Type B pancreatic cell (in vitro differentiated cells): ENCODE results near the gene ZC3H18. TPM values are rescaled to one million over a fixed set of nuclear protein-coding genes. Genes with fewer than 3 reads are reported as not detected.

Source experiments
- DNase-seq: peaks from one replicate; pipeline ENCODE4 v3.0.0; 2021; ENCODE audit warnings: mixed read lengths; ENCODE audit not compliant: unreplicated experiment; ENCODE audit errors: extremely low spot score
- H3K27ac Mint-ChIP-seq: 2 replicates; pipeline ENCODE4 v1.8.0; 2021; ENCODE audit warnings: mild to moderate bottlenecking, mixed read lengths
- H3K27me3 Mint-ChIP-seq: 2 replicates; pipeline ENCODE4 v1.8.0; 2021; ENCODE audit warnings: mixed read lengths
- H3K36me3 Mint-ChIP-seq: 2 replicates; pipeline ENCODE4 v1.8.0; 2021; ENCODE audit warnings: mixed read lengths
- H3K4me1 Mint-ChIP-seq: one replicate; pipeline ENCODE4 v1.8.0; 2021; ENCODE audit warnings: mixed read lengths; ENCODE audit not compliant: unreplicated experiment
- H3K4me3 Mint-ChIP-seq: 2 replicates; pipeline ENCODE4 v1.8.0; 2021; ENCODE audit warnings: mild to moderate bottlenecking, mixed read lengths
- H3K9me3 Mint-ChIP-seq: 2 replicates; pipeline ENCODE4 v1.8.0; 2021; ENCODE audit warnings: mixed read lengths
- total RNA-seq: library from RNA; stranded (reverse); gene quantifications from 2 replicates; pipeline ENCODE4 v1.2.1, GENCODE V29; 2021; ENCODE audit warnings: low replicate concordance
- TF ChIP-seq, protein P1 (sequence below): fragments of 200-600 bp; sonication (generic); conservative IDR thresholded peaks from 2 replicates; pipeline ENCODE4 v1.5.0; 2021; ENCODE audit warnings: antibody characterized with exemption, mild to moderate bottlenecking

Gene ZC3H18
- total RNA-seq, 1 donor from 2014 or later: 70.2 TPM

- Mint-ChIP-seq H3K27me3 (peaks cover under 1% of the 10 kb centered on the region), H3K4me1 (peaks cover 9% of the 10 kb centered on the region), H3K36me3 (no peaks in the 10 kb centered on the region), H3K4me3 (no peak overlapping the region), H3K9me3 (no peaks in the 10 kb centered on the region), H3K27ac (no peak overlapping the region)
- no peak for DNase-seq
- TF ChIP-seq, protein P1, sequence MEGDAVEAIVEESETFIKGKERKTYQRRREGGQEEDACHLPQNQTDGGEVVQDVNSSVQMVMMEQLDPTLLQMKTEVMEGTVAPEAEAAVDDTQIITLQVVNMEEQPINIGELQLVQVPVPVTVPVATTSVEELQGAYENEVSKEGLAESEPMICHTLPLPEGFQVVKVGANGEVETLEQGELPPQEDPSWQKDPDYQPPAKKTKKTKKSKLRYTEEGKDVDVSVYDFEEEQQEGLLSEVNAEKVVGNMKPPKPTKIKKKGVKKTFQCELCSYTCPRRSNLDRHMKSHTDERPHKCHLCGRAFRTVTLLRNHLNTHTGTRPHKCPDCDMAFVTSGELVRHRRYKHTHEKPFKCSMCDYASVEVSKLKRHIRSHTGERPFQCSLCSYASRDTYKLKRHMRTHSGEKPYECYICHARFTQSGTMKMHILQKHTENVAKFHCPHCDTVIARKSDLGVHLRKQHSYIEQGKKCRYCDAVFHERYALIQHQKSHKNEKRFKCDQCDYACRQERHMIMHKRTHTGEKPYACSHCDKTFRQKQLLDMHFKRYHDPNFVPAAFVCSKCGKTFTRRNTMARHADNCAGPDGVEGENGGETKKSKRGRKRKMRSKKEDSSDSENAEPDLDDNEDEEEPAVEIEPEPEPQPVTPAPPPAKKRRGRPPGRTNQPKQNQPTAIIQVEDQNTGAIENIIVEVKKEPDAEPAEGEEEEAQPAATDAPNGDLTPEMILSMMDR: no peak
Observed at GRCh38 chr16:88645455-88645854, 75.3 kb downstream of the ZC3H18 start.

GRCh38 chr16:88645941-88646340 lies 75.7 kb downstream of the ZC3H18 start:
- Mint-ChIP-seq H3K27me3 (no peaks in the 10 kb centered on the region), H3K4me1 (peaks cover 9% of the 10 kb centered on the region), H3K36me3 (no peaks in the 10 kb centered on the region), H3K9me3 (no peaks in the 10 kb centered on the region), H3K4me3 (no peak overlapping the region), H3K27ac (no peak overlapping the region)
- TF ChIP-seq, protein P1: no peak
- DNase-seq: no peak

DNA sequence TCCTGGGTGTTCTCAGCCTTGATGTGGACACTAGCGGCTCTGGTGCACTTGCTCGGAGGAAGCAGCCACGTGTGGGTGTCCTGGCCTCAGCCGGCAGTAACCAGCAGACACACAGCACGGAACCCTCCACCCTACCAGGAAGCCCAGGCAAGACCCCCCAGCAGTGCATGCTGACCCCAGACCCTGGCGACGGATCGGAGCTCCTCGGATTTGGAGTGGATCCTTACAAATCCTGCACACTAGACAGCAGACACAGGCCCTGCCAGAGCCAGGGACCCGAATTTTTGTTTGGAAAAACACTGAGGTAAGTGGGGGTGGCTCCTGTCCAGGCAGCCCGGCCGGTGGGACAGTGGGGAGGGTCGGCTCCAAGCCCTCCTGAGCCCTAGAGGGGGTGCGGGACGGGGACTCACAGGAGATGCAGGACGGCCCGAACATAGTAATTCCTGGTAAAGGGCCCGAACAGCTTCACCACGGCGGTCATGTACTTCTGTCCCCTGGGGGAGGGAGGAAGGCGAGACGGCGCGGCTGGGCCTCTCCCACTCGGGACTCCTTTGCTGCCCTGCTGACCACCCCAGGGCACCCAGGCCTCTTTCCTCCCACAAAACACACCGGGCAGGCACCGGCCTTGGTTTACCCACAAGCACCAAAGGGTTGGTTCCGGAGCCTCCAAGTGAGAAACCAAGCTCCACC lies 76.3 kb downstream of the ZC3H18 start:
- Mint-ChIP-seq H3K9me3 (no peaks in the 10 kb centered on the region), H3K4me1 (peaks cover 9% of the 10 kb centered on the region), H3K27ac (no peak overlapping the region), H3K27me3 (no peaks in the 10 kb centered on the region), H3K36me3 (no peaks in the 10 kb centered on the region), H3K4me3 (no peak overlapping the region)
- TF ChIP-seq, protein P1: no peak
- DNase-seq: no peak

GRCh38 chr16:88647178-88648070 lies 77.2 kb downstream of the ZC3H18 start:
- no peaks in the 10 kb centered on the region for H3K27me3 Mint-ChIP-seq
- peaks cover 9% of the 10 kb centered on the region for H3K4me1 Mint-ChIP-seq
- no peaks in the 10 kb centered on the region for H3K9me3 Mint-ChIP-seq
- no peak overlapping the region for H3K27ac Mint-ChIP-seq
- TF ChIP-seq, protein P1: no peak
- H3K4me3 Mint-ChIP-seq: no peak overlapping the region
- no peaks in the 10 kb centered on the region for H3K36me3 Mint-ChIP-seq
- no peak for DNase-seq

- Mint-ChIP-seq H3K9me3 (no peaks in the 10 kb centered on the region), H3K36me3 (no peaks in the 10 kb centered on the region), H3K4me1 (peaks cover 9% of the 10 kb centered on the region), H3K4me3 (peak overlapping the region; percentile 87), H3K27ac (peak overlapping the region; percentile 66), H3K27me3 (no peaks in the 10 kb centered on the region)
- TF ChIP-seq, protein P1: no peak
- no peak for DNase-seq
Observed at GRCh38 chr16:88649195-88649923, 79.2 kb downstream of the ZC3H18 start.
